H9 (cell line): Measurements from ENCODE around the gene CHGA. TPM values are rescaled to one million over a fixed set of nuclear protein-coding genes. Genes with fewer than 3 reads are reported as not detected.

Experiments used
- DNase-seq: peaks from one replicate; pipeline ENCODE4 v3.0.0-alpha.2; 2017
- H2AFZ ChIP-seq: one replicate; pipeline ENCODE4 v1.6.1; 2013; ENCODE audit warnings: mild to moderate bottlenecking, low read length, control low read depth, moderate library complexity
- H2AK5ac ChIP-seq: 2 replicates; pipeline ENCODE4 v1.6.1; 2013; ENCODE audit warnings: low read length, control low read depth, mixed read lengths; ENCODE audit not compliant: insufficient read length
- H2BK120ac ChIP-seq: one replicate; pipeline ENCODE4 v1.6.1; 2013; ENCODE audit warnings: low read depth, mild to moderate bottlenecking, low read length, control low read depth, inconsistent platforms; ENCODE audit not compliant: poor library complexity, severe bottlenecking
- H2BK12ac ChIP-seq: 2 replicates; pipeline ENCODE4 v1.6.1; 2013; ENCODE audit warnings: low read length, control low read depth, mixed read lengths, low read depth; ENCODE audit not compliant: insufficient read length
- H2BK15ac ChIP-seq: 2 replicates; pipeline ENCODE4 v1.6.1; 2013; ENCODE audit warnings: low read depth, low read length, control low read depth
- H2BK20ac ChIP-seq: one replicate; pipeline ENCODE4 v1.6.1; 2013; ENCODE audit warnings: low read depth, mild to moderate bottlenecking, low read length, control low read depth, inconsistent platforms; ENCODE audit not compliant: poor library complexity, severe bottlenecking
- H2BK5ac ChIP-seq: 2 replicates; pipeline ENCODE4 v1.6.1; 2013; ENCODE audit warnings: low read length, control low read depth, mixed read lengths; ENCODE audit not compliant: insufficient read length
- H3K14ac ChIP-seq: 2 replicates; pipeline ENCODE4 v1.6.1; 2013; ENCODE audit warnings: low read length, control low read depth; ENCODE audit not compliant: insufficient read depth
- H3K18ac ChIP-seq: 2 replicates; pipeline ENCODE4 v1.6.1; 2013; ENCODE audit warnings: low read depth, mild to moderate bottlenecking, mixed read lengths, low read length, control low read depth; ENCODE audit not compliant: insufficient read length
- H3K23ac ChIP-seq: 2 replicates; pipeline ENCODE4 v1.6.1; 2013; ENCODE audit warnings: low read length, control low read depth, mixed read lengths, low read depth; ENCODE audit not compliant: insufficient read length
- H3K23me2 ChIP-seq: 2 replicates; pipeline ENCODE4 v1.6.1; 2013; ENCODE audit warnings: low read depth, mild to moderate bottlenecking, mixed read lengths, low read length, control low read depth; ENCODE audit not compliant: insufficient read length, poor library complexity, severe bottlenecking
- H3K27ac ChIP-seq: 2 replicates; pipeline ENCODE4 v1.5.1; 2013; ENCODE audit warnings: low read length, control low read depth, mixed read lengths, low read depth; ENCODE audit not compliant: insufficient read length
- H3K27me3 ChIP-seq: 2 replicates; pipeline ENCODE4 v1.6.1; 2013; ENCODE audit warnings: low read length, control low read depth, inconsistent platforms; ENCODE audit not compliant: insufficient read depth
- H3K4ac ChIP-seq: 2 replicates; pipeline ENCODE4 v1.6.1; 2013; ENCODE audit warnings: low read depth, mild to moderate bottlenecking, control low read depth, inconsistent platforms, low read length, moderate library complexity
- H3K4me1 ChIP-seq: 2 replicates; pipeline ENCODE4 v1.6.1; 2013; ENCODE audit warnings: low read length, control low read depth, inconsistent platforms; ENCODE audit not compliant: insufficient read depth
- H3K4me2 ChIP-seq: 2 replicates; pipeline ENCODE4 v1.6.1; 2013; ENCODE audit warnings: low read length, control low read depth, mixed read lengths; ENCODE audit not compliant: insufficient read length, insufficient read depth
- H3K56ac ChIP-seq: 2 replicates; pipeline ENCODE4 v1.6.1; 2013; ENCODE audit warnings: low read depth, mild to moderate bottlenecking, mixed read lengths, low read length, control low read depth; ENCODE audit not compliant: insufficient read length
- H3K79me1 ChIP-seq: 2 replicates; pipeline ENCODE4 v1.6.1; 2013; ENCODE audit warnings: low read depth, mild to moderate bottlenecking, moderate library complexity, low read length, control low read depth, inconsistent platforms; ENCODE audit not compliant: insufficient read depth, poor library complexity, severe bottlenecking
- H3K79me2 ChIP-seq: 2 replicates; pipeline ENCODE4 v1.6.1; 2013; ENCODE audit warnings: low read length, control low read depth, inconsistent platforms; ENCODE audit not compliant: insufficient read depth
- H3K9ac ChIP-seq: 2 replicates; pipeline ENCODE4 v1.6.1; 2013; ENCODE audit warnings: low read length, control low read depth, mixed read lengths; ENCODE audit not compliant: insufficient read length; ENCODE audit errors: extremely low read depth
- H3K9me3 ChIP-seq: one replicate; pipeline ENCODE4 v1.6.1; 2013; ENCODE audit warnings: low read depth, low read length, inconsistent platforms; ENCODE audit not compliant: control insufficient read depth
- H3T11ph ChIP-seq: one replicate; pipeline ENCODE4 v1.6.1; 2013; ENCODE audit warnings: mild to moderate bottlenecking, low read length, control low read depth, inconsistent platforms
- H4K20me1 ChIP-seq: one replicate; pipeline ENCODE4 v1.6.1; 2013; ENCODE audit not compliant: control insufficient read depth, insufficient read length, insufficient read depth
- H4K5ac ChIP-seq: 2 replicates; pipeline ENCODE4 v1.6.1; 2013; ENCODE audit warnings: low read depth, mild to moderate bottlenecking, mixed read lengths, low read length, control low read depth; ENCODE audit not compliant: insufficient read length
- H4K8ac ChIP-seq: replicated peaks from 2 replicates; pipeline ENCODE4 v1.6.1; 2013; ENCODE audit warnings: low read length, control low read depth, mixed read lengths, low read depth; ENCODE audit not compliant: insufficient read length
- H4K91ac ChIP-seq: 2 replicates; pipeline ENCODE4 v1.6.1; 2013; ENCODE audit warnings: low read depth, mild to moderate bottlenecking, moderate library complexity, mixed read lengths, low read length, control low read depth; ENCODE audit not compliant: insufficient read length
- H3K27ac Mint-ChIP-seq, 3 experiments: 2 replicates in 2 of 3; 3 replicates in 1 of 3; pipeline ENCODE4 v1.8.0; 2020 to 2021; ENCODE audit warnings: mixed read lengths in 3 of 3, mild to moderate bottlenecking in 1 of 3, moderate library complexity in 1 of 3
- H3K27me3 Mint-ChIP-seq: 2 replicates; pipeline ENCODE4 v1.8.0; 2021; ENCODE audit warnings: low read depth, mild to moderate bottlenecking, moderate library complexity, mixed read lengths
- H3K36me3 Mint-ChIP-seq, 3 experiments: 2 replicates in 2 of 3; 3 replicates in 1 of 3; pipeline ENCODE4 v1.8.0; 2020 to 2021; ENCODE audit warnings: low read depth in 3 of 3, mixed read lengths in 3 of 3; ENCODE audit not compliant: insufficient read depth in 1 of 3
- H3K4me1 Mint-ChIP-seq, 2 experiments: 2 replicates each; pipeline ENCODE4 v1.8.0; 2020; ENCODE audit warnings: mixed read lengths in 2 of 2
- H3K4me3 Mint-ChIP-seq, 2 experiments: 2 replicates in 1 of 2; 3 replicates in 1 of 2; pipeline ENCODE4 v1.8.0; 2020 to 2021; ENCODE audit warnings: mild to moderate bottlenecking in 2 of 2, mixed read lengths in 2 of 2, moderate library complexity in 1 of 2
- H3K9me3 Mint-ChIP-seq, 2 experiments: 2 replicates in 1 of 2; 3 replicates in 1 of 2; pipeline ENCODE4 v1.8.0; 2020; ENCODE audit warnings: mild to moderate bottlenecking in 2 of 2, mixed read lengths in 2 of 2, moderate library complexity in 1 of 2
- CTCF ChIP-seq: fragments of 200-600 bp; sonication (generic); conservative IDR thresholded peaks from 3 replicates; pipeline ENCODE4 v1.8.0; 2021; ENCODE audit warnings: antibody characterized with exemption, mild to moderate bottlenecking
- WGBS: extraction: QIAGEN DNeasy Blood & Tissue Kit; methylation state at CpG from one replicate; pipeline ENCODE4 v1.1.7; 2013; ENCODE audit warnings: missing lambda C conversion rate, low lambda C conversion rate, mixed read lengths; ENCODE audit not compliant: insufficient read length; ENCODE audit errors: extremely low coverage; 5-methylcytosine and 5-hydroxymethylcytosine counted together
- total RNA-seq: library from RNA; stranded (reverse); gene quantifications from 2 replicates; pipeline ENCODE4 v1.2.1, GENCODE V29; 2021

The CHGA gene
- total RNA-seq, 1 experiment from 2014 or later = 6.7 TPM

- Histone ChIP-seq H3K23ac (no peak overlapping the region), H4K8ac (no peak overlapping the region), H2BK5ac (no peak overlapping the region), H2BK20ac (no peak overlapping the region), H3K27ac (no peak overlapping the region), H2AK5ac (no peak overlapping the region), H4K20me1 (peaks cover 7% of the 10 kb centered on the region), H3K9me3 (no peaks in the 10 kb centered on the region), H4K5ac (no peak overlapping the region), H2BK120ac (no peak overlapping the region), H3K4me2 (no peak overlapping the region), H4K91ac (no peak overlapping the region), H3K56ac (no peak overlapping the region), H3K79me1 (no peaks in the 10 kb centered on the region), H3K27me3 (no peaks in the 10 kb centered on the region), H3K79me2 (no peaks in the 10 kb centered on the region), H3T11ph (no peak overlapping the region), H3K23me2 (peaks cover 4% of the 10 kb centered on the region), H3K18ac (no peak overlapping the region), H3K4ac (no peak overlapping the region), H2BK15ac (no peak overlapping the region), H3K9ac (no peak overlapping the region), H2BK12ac (no peak overlapping the region), H2AFZ (no peak overlapping the region), H3K4me1 (no peaks in the 10 kb centered on the region), H3K14ac (no peak overlapping the region)
- WGBS = no CpG with 5 or more reads among the region's 20 CpGs
- H3K4me3 Mint-ChIP-seq = no peak overlapping the region
- peaks cover 16% of the 10 kb centered on the region for H3K27me3 Mint-ChIP-seq
- no peak overlapping the region for H3K27ac Mint-ChIP-seq
- no peaks in the 10 kb centered on the region; a peak in 1 of 5 replicates for H3K9me3 Mint-ChIP-seq
- peaks cover 0 to 5% (median 0%) of the 10 kb centered on the region in 3 experiments; a peak in 2 of 7 replicates for H3K36me3 Mint-ChIP-seq
- H3K4me1 Mint-ChIP-seq = peaks cover 3% of the 10 kb centered on the region in 2 experiments; a peak in 3 of 4 replicates
- TF ChIP-seq CTCF = no peak
- no peak for DNase-seq
These were observed 7.0 kb downstream of the CHGA start for GRCh38 chr14:92929689-92930608.
